Esophagus muscularis mucosa (tissue), 4 donors: ENCODE results near the gene CHRND. TPM values are rescaled to one million over a fixed set of nuclear protein-coding genes. Genes with fewer than 3 reads are reported as not detected.

Source experiments
- DNase-seq: peaks from one replicate; pipeline ENCODE4 v3.0.0-alpha.2; 2017; ENCODE audit errors: extremely low spot score
- H3K27ac ChIP-seq, 4 donors: fragments of 200-600 bp; sonication (generic); replicated peaks in 1 of 4; 1 replicate in 3 of 4; 2 replicates in 1 of 4; pipeline ENCODE4 v1.5.1; 2016 to 2019; ENCODE audit warnings: mild to moderate bottlenecking in 1 of 4
- H3K27me3 ChIP-seq, 4 donors: fragments of 200-600 bp; sonication (generic); one replicate each; pipeline versions ENCODE4 v1.5.1 to v1.6.0; 2016 to 2019
- H3K36me3 ChIP-seq, 4 donors: fragments of 200-600 bp; sonication (generic); one replicate each; pipeline ENCODE4 v1.5.1; 2016 to 2019
- H3K4me1 ChIP-seq, 4 donors: fragments of 200-600 bp; sonication (generic); one replicate each; pipeline ENCODE4 v1.5.1; 2016 to 2019
- H3K4me3 ChIP-seq, 4 donors: fragments of 200-600 bp; sonication (generic); 1 replicate in 2 of 4; 2 replicates in 2 of 4; pipeline ENCODE4 v1.5.1; 2016 to 2019; ENCODE audit warnings: mild to moderate bottlenecking in 4 of 4, moderate library complexity in 1 of 4
- H3K9me3 ChIP-seq, 4 donors: fragments of 200-600 bp; sonication (generic); 1 replicate in 3 of 4; 2 replicates in 1 of 4; pipeline ENCODE4 v1.5.1; 2016 to 2019
- CTCF ChIP-seq, 3 experiments: fragments of 200-600 bp in 2 of 3; fragments of 450-650 bp in 1 of 3; sonication (generic) in 2 of 3; IDR thresholded peaks; one replicate each; pipeline ENCODE4 v1.5.1; 2017 to 2019; ENCODE audit warnings: antibody characterized with exemption in 3 of 3, mild to moderate bottlenecking in 2 of 3, moderate library complexity in 1 of 3
- EP300 ChIP-seq: sonication (generic); formaldehyde crosslinking; IDR thresholded peaks from one replicate; pipeline ENCODE4 v1.6.1; 2017; ENCODE audit warnings: antibody characterized with exemption
- POLR2A ChIP-seq: fragments of 450-650 bp; IDR thresholded peaks from one replicate; pipeline ENCODE4 v1.6.1; 2017; ENCODE audit warnings: antibody characterized with exemption, moderate library complexity, mild to moderate bottlenecking, low read depth
- POLR2AphosphoS5 ChIP-seq, 2 donors: sonication (generic); formaldehyde crosslinking; IDR thresholded peaks; one replicate each; pipeline ENCODE4 v1.6.1; 2017; ENCODE audit warnings: antibody characterized with exemption in 2 of 2
- WGBS: methylation state at CpG from one replicate; pipeline ENCODE4 v1.1.5; 2018; 5-methylcytosine and 5-hydroxymethylcytosine counted together
- intact Hi-C: fragments of 100-400 bp; cut with DNase I; formaldehyde crosslinking; loops from one replicate; pipeline ENCODE4 v1.15.1; 2023
- total RNA-seq, 4 donors: library from RNA; depleted of rRNA; stranded (reverse); fragments of >200 nt; gene quantifications; one replicate each; pipeline versions ENCODE4 v1.1.0 to v1.2.1, GENCODE V29; 2016

The CHRND gene
- total RNA-seq, 4 donors from 2014 or later, result not detected

GRCh38 chr2:232581725-232582124 is 55.8 kb downstream of the CHRND start:
- Histone ChIP-seq H3K27me3 (no peaks in the 10 kb centered on the region), H3K36me3 (peaks cover 9 to 65% (median 38%) of the 10 kb centered on the region in 4 donors), H3K4me3 (no peak overlapping the region), H3K4me1 (no peaks in the 10 kb centered on the region), H3K27ac (no peak overlapping the region), H3K9me3 (no peaks in the 10 kb centered on the region)
- DNase-seq, result no peak
- no peak for TF ChIP-seq POLR2AphosphoS5 (IDR thresholded peaks at IDR 0.05)
- no peak for TF ChIP-seq CTCF (IDR thresholded peaks at IDR 0.05)
- intact Hi-C loops, result no loop called here

GRCh38 chr2:232584238-232584637 is 58.3 kb downstream of the CHRND start:
- intact Hi-C loops, result no loop called here
- Histone ChIP-seq H3K27me3 (no peaks in the 10 kb centered on the region), H3K4me3 (no peak overlapping the region), H3K4me1 (peaks cover 6 to 13% (median 11%) of the 10 kb centered on the region in 4 donors), H3K9me3 (no peaks in the 10 kb centered on the region), H3K36me3 (peaks cover 9 to 52% (median 34%) of the 10 kb centered on the region in 4 donors), H3K27ac (no peak overlapping the region)
- no peak for TF ChIP-seq CTCF (IDR thresholded peaks at IDR 0.05)
- TF ChIP-seq EP300, result no peak
- TF ChIP-seq POLR2AphosphoS5 (IDR thresholded peaks at IDR 0.05), result peak in 1 of 2 donors; percentile 14
- no peak for TF ChIP-seq POLR2A
- DNase-seq, result no peak
- 91% methylated on average over 6 of the region's 6 CpGs for WGBS

Other genes with a start within 250 kb of the CHRND start
- gene ALPP, start 147.4 kb upstream of the CHRND start, total RNA-seq, result under 1 TPM in 1 of 4 donors, not detected in 3; 0.06 TPM
- not detected for gene ALPG, start 119.3 kb upstream of the CHRND start, total RNA-seq
- gene ALPI, start 70.0 kb upstream of the CHRND start, total RNA-seq, result under 1 TPM in 1 of 4 donors, not detected in 3; 0.17 TPM
- 1 to 10 TPM in 2 of 4 donors, under 1 TPM in 1, not detected in 1; 0.66 to 1.6 (median 1.4) TPM for gene ECEL1, start 38.3 kb upstream of the CHRND start, total RNA-seq
- gene PRSS56, start 5.8 kb upstream of the CHRND start, total RNA-seq, result not detected
- not detected for gene CHRNG, start 13.5 kb downstream of the CHRND start, total RNA-seq
- gene TIGD1, start 24.4 kb downstream of the CHRND start, total RNA-seq, result 1 to 10 TPM; 1.2 to 1.7 (median 1.6) TPM
- gene EIF4E2, start 24.5 kb downstream of the CHRND start, total RNA-seq, result 10 to 100 TPM; 37.0 to 55.8 (median 44.2) TPM
- gene EFHD1, start 107.4 kb downstream of the CHRND start, total RNA-seq, result 10 to 100 TPM; 13.3 to 23.7 (median 15.3) TPM
- 10 to 100 TPM; 54.2 to 64.7 (median 59.9) TPM for gene GIGYF2, start 171.2 kb downstream of the CHRND start, total RNA-seq